Measurements from ENCODE around the gene OR10H5. TPM values are rescaled to one million over a fixed set of nuclear protein-coding genes. Genes with fewer than 3 reads are reported as not detected.

The OR10H5 gene
- total RNA-seq (not detected), polyA plus RNA-seq (not detected)
- long read RNA-seq, donor 1 = 0 reads
- long read RNA-seq, donor 2 = 0 reads
- long read RNA-seq, donor 3 = 0 reads

- no peak for ATAC-seq
- intact Hi-C loops (cut with DNase I) = no loop called here
- H3K9me3 ChIP-seq = no peaks in the 10 kb centered on the region
- 60 to 64% (median 62%) methylated on average over 6 of the region's 6 CpGs for WGBS, 4 donors
- H3K36me3 ChIP-seq = no peaks in the 10 kb centered on the region
- H3K27me3 ChIP-seq = peaks cover 0 to 16% (median 0%) of the 10 kb centered on the region in 9 donors
- no peak within 1 kb of the TSS for H3K27ac ChIP-seq
- no peak for DNase-seq
- TF ChIP-seq CTCF (IDR thresholded peaks at IDR 0.05) = no peak
- TF ChIP-seq POLR2A (IDR thresholded peaks at IDR 0.05) = no peak
- H3K4me3 ChIP-seq = no peak within 1 kb of the TSS
- peaks cover 0 to 3% (median 0%) of the 10 kb centered on the region in 12 donors for H3K4me1 ChIP-seq
Measured at GRCh38 chr19:15787611-15788155, at the start of gene OR10H5. TSS of gene OR10H5 (plus strand) at chr19:15787661. CDS start at chr19:15794049, 6,388 bp downstream.

GRCh38 chr19:15737722-15738121 is 49.7 kb upstream of the OR10H5 start, which contains the start of gene OR10H3:
TSS of gene OR10H3 (plus strand) at chr19:15737985. CDS start at chr19:15741393, 3,408 bp downstream.
- no peak for ATAC-seq

GRCh38 chr19:15740785-15741184 is 46.7 kb upstream of the OR10H5 start:
- TF ChIP-seq POLR2A (IDR thresholded peaks at IDR 0.05) (no peak), CTCF (IDR thresholded peaks at IDR 0.05) (no peak)
- Histone ChIP-seq H3K9me3 (peaks cover 0 to 23% (median 15%) of the 10 kb centered on the region in 12 donors), H3K4me1 (no peaks in the 10 kb centered on the region), H3K36me3 (no peaks in the 10 kb centered on the region), H3K4me3 (no peak overlapping the region), H3K27me3 (peaks cover 0 to 13% (median 0%) of the 10 kb centered on the region in 9 donors), H3K27ac (no peak overlapping the region)
- WGBS, 4 donors = 57 to 67% (median 63%) methylated on average over 1 of the region's 1 CpG
- ATAC-seq = no peak
- no peak for DNase-seq
- intact Hi-C loops (cut with DNase I) = no loop called here

More at GRCh38 chr19:15737722-15738121, 49.7 kb upstream of the OR10H5 start, which contains the start of gene OR10H3:
- Histone ChIP-seq H3K9me3 (peaks cover 0 to 23% (median 15%) of the 10 kb centered on the region in 12 donors), H3K36me3 (no peaks in the 10 kb centered on the region), H3K4me1 (peaks cover 0 to 1% (median 0%) of the 10 kb centered on the region in 12 donors), H3K4me3 (no peak within 1 kb of the TSS), H3K27me3 (peaks cover 0 to 4% (median 0%) of the 10 kb centered on the region in 9 donors), H3K27ac (no peak within 1 kb of the TSS)
- TF ChIP-seq CTCF (IDR thresholded peaks at IDR 0.05) = no peak
- no peak for TF ChIP-seq POLR2A (IDR thresholded peaks at IDR 0.05)
- DNase-seq = no peak
- 62 to 67% (median 65%) methylated on average over 4 of the region's 4 CpGs for WGBS, 4 donors
- intact Hi-C loops (cut with DNase I) = no loop called here

GRCh38 chr19:15748239-15748638 is 39.2 kb upstream of the OR10H5 start:
- intact Hi-C loops (cut with DNase I) = no loop called here
- peaks cover 0 to 38% (median 0%) of the 10 kb centered on the region in 9 donors for H3K27me3 ChIP-seq
- H3K27ac ChIP-seq = no peak overlapping the region
- no peak overlapping the region for H3K4me3 ChIP-seq
- ATAC-seq (no peak), DNase-seq (no peak)
- H3K4me1 ChIP-seq = no peaks in the 10 kb centered on the region
- H3K9me3 ChIP-seq = peaks cover 0 to 4% (median 0%) of the 10 kb centered on the region in 12 donors
- H3K36me3 ChIP-seq = no peaks in the 10 kb centered on the region
- no peak for TF ChIP-seq CTCF (IDR thresholded peaks at IDR 0.05)
- no peak for TF ChIP-seq POLR2A (IDR thresholded peaks at IDR 0.05)
- WGBS, 4 donors = 71 to 91% (median 81%) methylated on average over 2 of the region's 2 CpGs
